ENCODE measurements around the gene PMP22.

DNA sequence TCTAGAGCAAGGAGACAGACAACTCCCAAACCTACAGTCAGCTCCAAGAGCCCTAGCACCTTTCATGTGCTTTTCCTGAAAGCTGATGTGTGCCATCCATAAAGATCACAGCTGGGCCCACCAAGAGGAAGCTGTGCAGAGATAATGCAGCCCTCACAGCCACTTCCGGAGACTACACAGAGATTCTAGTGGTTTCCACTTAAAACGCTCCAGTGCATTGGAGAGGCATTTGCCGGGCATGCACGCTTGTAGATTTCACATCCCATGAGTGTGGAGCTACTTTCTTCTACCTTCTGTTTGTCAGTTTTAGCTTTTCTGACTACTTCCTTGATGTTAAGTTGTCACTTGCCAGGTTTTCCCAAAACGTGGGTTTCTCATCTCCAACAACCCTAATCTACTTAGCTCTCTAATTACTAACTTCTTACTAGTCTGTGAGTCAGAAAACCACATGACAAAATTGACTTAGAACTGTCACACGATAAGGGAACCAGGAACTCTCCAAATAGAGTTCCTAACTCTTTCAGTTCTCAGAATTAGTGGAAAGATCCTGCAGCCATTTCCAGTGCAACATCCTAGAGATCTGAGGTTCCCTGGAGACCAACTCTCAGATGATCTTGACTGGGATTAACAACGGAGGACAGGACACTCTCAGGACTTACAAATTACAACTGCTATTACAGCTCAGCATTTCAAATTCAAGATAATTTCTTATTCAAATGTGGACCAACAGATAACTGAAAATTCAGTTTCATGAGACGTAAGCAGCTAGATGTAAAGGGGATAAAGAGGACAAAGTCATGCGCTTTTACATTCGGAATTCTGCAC is 28.6 kb downstream of the PMP22 start:
- no peak for TF ChIP-seq POLR2A (IDR thresholded peaks at IDR 0.05)
- TF ChIP-seq, protein P1, sequence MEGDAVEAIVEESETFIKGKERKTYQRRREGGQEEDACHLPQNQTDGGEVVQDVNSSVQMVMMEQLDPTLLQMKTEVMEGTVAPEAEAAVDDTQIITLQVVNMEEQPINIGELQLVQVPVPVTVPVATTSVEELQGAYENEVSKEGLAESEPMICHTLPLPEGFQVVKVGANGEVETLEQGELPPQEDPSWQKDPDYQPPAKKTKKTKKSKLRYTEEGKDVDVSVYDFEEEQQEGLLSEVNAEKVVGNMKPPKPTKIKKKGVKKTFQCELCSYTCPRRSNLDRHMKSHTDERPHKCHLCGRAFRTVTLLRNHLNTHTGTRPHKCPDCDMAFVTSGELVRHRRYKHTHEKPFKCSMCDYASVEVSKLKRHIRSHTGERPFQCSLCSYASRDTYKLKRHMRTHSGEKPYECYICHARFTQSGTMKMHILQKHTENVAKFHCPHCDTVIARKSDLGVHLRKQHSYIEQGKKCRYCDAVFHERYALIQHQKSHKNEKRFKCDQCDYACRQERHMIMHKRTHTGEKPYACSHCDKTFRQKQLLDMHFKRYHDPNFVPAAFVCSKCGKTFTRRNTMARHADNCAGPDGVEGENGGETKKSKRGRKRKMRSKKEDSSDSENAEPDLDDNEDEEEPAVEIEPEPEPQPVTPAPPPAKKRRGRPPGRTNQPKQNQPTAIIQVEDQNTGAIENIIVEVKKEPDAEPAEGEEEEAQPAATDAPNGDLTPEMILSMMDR (IDR thresholded peaks at IDR 0.05), result no peak
